Measurements from ENCODE around the gene IFNE. TPM values are rescaled to one million over a fixed set of nuclear protein-coding genes. Genes with fewer than 3 reads are reported as not detected.
A peak's percentile ranks its signal among the peaks of the same experiment; 100 is the strongest.
"Not testable (repeated sequence)": the region's sequence is repeated elsewhere in the genome, so short reads cannot be mapped to it uniquely, and the experiment has no call there.

IFNE gene
- total RNA-seq, 1 donor from 2014 or later: not detected

DNA sequence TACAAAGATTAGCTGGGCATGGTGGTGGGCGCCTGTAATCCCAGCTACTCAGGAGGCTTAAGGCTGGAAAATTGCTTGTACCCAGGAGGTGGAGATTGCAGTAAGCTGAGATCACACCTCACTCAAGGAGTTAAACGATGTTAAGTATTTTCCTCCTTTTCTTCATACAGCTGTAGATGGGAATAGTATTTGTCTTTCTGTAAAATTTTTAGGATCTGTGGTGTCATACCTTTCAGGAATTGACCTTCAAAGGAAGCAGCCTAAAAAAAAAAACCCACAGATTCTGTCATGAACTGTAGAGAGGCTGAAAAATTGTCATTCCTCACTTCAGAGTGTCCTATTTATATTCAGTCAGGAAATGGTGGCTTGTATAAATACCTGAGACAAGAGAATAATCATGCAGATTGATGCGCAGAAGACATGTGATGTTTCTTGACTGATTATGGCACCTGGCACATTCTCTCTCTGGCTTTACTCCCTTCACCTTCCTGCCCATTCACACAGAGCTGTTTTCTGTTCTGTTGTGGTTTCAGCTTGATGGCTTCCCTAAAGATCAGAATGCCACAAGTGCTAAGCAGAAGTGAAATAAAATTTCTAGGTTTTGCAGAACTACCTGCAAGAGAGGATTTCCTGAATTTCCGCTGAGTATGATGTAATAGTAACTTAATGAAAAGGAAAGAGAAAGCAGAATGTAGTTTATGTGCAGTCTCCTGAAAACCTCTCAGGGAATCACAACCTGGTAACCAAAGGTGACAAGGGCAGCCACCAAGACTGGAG is 38.1 kb downstream of the IFNE start:
- TF ChIP-seq, protein P1, sequence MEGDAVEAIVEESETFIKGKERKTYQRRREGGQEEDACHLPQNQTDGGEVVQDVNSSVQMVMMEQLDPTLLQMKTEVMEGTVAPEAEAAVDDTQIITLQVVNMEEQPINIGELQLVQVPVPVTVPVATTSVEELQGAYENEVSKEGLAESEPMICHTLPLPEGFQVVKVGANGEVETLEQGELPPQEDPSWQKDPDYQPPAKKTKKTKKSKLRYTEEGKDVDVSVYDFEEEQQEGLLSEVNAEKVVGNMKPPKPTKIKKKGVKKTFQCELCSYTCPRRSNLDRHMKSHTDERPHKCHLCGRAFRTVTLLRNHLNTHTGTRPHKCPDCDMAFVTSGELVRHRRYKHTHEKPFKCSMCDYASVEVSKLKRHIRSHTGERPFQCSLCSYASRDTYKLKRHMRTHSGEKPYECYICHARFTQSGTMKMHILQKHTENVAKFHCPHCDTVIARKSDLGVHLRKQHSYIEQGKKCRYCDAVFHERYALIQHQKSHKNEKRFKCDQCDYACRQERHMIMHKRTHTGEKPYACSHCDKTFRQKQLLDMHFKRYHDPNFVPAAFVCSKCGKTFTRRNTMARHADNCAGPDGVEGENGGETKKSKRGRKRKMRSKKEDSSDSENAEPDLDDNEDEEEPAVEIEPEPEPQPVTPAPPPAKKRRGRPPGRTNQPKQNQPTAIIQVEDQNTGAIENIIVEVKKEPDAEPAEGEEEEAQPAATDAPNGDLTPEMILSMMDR (IDR thresholded peaks at IDR 0.05): no peak
- no peaks in the 10 kb centered on the region for H3K9me3 Mint-ChIP-seq (ENCODE audit: unreplicated experiment)
- no peaks in the 10 kb centered on the region for H3K4me1 Mint-ChIP-seq (ENCODE audit: unreplicated experiment)

DNA sequence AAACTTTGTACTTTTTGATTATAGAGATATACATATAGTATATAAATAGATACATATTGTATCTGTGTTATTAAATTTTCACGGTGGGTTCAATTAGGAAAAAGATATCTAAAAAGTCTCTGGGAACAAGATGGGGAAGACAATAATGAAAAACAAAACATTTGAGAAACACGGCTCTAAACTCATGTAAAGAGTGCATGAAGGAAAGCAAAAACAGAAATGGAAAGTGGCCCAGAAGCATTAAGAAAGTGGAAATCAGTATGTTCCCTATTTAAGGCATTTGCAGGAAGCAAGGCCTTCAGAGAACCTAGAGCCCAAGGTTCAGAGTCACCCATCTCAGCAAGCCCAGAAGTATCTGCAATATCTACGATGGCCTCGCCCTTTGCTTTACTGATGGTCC is 42.0 kb downstream of the IFNE start, which contains the start of gene IFNA1:
Gene IFNA1 (plus strand): TSS at position 301 of the 400 bp plus-strand sequence. CDS start 69 bp downstream, at position 370.
- Mint-ChIP-seq H3K27me3 (ENCODE audit: unreplicated experiment) (peaks cover 49% of the 10 kb centered on the region), H3K9me3 (ENCODE audit: unreplicated experiment) (no peaks in the 10 kb centered on the region), H3K27ac (ENCODE audit: unreplicated experiment) (no peak within 1 kb of the TSS), H3K4me3 (ENCODE audit: unreplicated experiment) (no peak within 1 kb of the TSS), H3K36me3 (ENCODE audit: unreplicated experiment) (no peaks in the 10 kb centered on the region), H3K4me1 (ENCODE audit: unreplicated experiment) (no peaks in the 10 kb centered on the region)
- TF ChIP-seq, protein P1 (IDR thresholded peaks at IDR 0.05): no peak
- DNase-seq (ENCODE audit: extremely low spot score, unreplicated experiment): no peak

More for the DNA sequence above, 38.1 kb downstream of the IFNE start:
- Mint-ChIP-seq H3K36me3 (ENCODE audit: unreplicated experiment) (no peaks in the 10 kb centered on the region), H3K4me3 (ENCODE audit: unreplicated experiment) (no peak overlapping the region), H3K27me3 (ENCODE audit: unreplicated experiment) (peaks cover 26% of the 10 kb centered on the region), H3K27ac (ENCODE audit: unreplicated experiment) (no peak overlapping the region)
- DNase-seq (ENCODE audit: extremely low spot score, unreplicated experiment): no peak

DNA sequence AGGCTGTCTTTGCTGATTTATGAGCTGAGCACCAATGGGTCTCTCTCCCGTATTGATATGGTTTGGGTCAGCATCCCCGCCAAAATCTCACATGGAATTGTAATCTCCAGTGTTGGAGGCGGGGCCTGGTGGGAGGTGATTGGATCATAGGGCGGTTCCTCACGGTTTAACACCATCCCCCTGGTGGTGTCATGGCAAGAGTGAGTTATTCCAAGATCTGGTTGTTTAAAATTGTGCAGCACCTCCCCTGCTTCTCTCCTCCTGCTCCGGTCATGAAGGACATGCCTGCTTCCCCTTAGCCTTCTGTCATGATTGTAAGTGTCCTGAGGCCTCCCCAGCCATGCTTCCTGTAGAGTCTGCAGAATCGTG is 47.1 kb downstream of the IFNE start:
- not testable (repeated sequence) for H3K4me1 Mint-ChIP-seq (ENCODE audit: unreplicated experiment); H3K27ac Mint-ChIP-seq (ENCODE audit: unreplicated experiment); H3K4me3 Mint-ChIP-seq (ENCODE audit: unreplicated experiment); H3K36me3 Mint-ChIP-seq (ENCODE audit: unreplicated experiment); DNase-seq (ENCODE audit: extremely low spot score, unreplicated experiment); H3K9me3 Mint-ChIP-seq (ENCODE audit: unreplicated experiment)
- H3K27me3 Mint-ChIP-seq (ENCODE audit: unreplicated experiment): peaks cover 59% of the 10 kb centered on the region

DNA sequence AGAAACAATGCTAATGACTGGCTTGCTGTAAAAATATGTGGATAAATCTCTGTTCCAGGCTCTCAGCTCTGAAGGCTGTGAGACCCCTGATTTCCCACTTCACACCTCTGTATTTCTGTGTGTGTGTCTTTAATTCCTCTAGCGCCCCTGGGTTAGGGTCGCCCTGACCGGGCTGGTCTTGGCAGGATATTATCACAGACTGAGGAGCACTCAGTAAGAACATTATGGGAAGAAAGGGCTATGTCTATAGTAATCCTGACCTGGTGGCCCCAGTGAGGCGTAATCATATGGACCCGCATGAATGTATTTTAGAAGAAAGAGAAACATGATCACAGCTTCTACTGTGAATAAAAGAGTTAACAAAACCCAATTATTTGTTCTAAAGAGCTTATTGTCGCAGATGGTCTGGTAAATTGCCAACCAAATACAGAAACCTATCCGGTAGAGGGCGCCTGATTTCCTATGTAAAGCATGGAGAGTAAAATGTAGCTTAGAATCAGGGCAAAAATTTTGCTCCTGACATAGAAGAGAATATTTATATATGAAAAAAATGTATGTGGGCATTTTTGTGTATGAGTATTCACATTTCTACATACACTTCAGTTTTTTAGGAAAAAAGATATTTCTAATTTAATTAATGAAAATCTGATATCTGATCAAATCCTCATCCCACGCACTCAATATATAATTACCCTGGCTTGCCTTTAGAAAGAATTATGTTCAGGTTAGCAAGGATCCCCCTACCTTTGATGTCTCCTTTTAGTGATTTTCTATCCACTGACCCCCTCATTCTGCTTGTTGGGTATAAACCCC is 47.7 kb downstream of the IFNE start:
- Mint-ChIP-seq H3K4me1 (ENCODE audit: unreplicated experiment) (no peaks in the 10 kb centered on the region), H3K9me3 (ENCODE audit: unreplicated experiment) (no peaks in the 10 kb centered on the region), H3K27me3 (ENCODE audit: unreplicated experiment) (peaks cover 65% of the 10 kb centered on the region), H3K36me3 (ENCODE audit: unreplicated experiment) (no peaks in the 10 kb centered on the region), H3K27ac (ENCODE audit: unreplicated experiment) (no peak overlapping the region), H3K4me3 (ENCODE audit: unreplicated experiment) (no peak overlapping the region)
- DNase-seq (ENCODE audit: extremely low spot score, unreplicated experiment): no peak
- TF ChIP-seq, protein P1 (IDR thresholded peaks at IDR 0.05): peak; percentile 61

DNA sequence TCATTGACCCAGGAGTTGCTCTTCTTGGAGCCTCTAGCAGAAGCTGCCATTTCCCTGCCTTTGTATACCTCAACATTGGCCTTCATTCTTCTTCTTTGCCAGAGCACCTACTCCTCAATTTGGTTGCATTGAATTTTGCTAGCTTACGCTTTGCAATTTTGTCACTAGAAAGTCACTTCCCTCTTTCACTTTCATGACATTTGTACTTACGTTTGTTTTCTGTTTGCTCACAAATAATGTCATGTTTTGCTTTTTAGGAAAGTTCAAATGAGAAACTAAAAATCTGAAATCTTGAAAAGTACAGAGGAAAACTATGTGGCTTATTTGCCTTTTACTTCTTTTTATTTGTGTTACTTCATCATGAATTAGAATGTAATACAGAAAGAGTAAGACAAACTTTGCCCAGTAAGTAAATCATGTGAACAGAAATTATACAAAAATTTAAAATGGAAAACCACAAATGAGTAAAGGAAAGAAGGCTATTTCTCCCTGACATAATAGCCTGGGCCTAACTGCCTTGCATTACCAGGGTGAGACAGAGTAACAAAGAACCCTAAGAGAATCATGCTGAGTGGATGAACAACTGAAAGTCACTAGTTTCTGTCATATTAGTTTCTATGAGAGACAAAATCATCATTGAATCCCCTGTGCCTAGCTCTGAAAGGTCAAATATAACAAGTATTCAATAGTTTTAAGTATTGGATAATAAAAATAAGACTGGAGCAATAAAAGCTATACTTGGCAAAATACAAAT is 49.3 kb downstream of the IFNE start:
- no peak overlapping the region for H3K27ac Mint-ChIP-seq (ENCODE audit: unreplicated experiment)
- no peak overlapping the region for H3K4me3 Mint-ChIP-seq (ENCODE audit: unreplicated experiment)
- TF ChIP-seq, protein P1 (IDR thresholded peaks at IDR 0.05): no peak
- H3K36me3 Mint-ChIP-seq (ENCODE audit: unreplicated experiment): no peaks in the 10 kb centered on the region
- H3K4me1 Mint-ChIP-seq (ENCODE audit: unreplicated experiment): no peaks in the 10 kb centered on the region
- DNase-seq (ENCODE audit: extremely low spot score, unreplicated experiment): no peak
- H3K9me3 Mint-ChIP-seq (ENCODE audit: unreplicated experiment): no peaks in the 10 kb centered on the region
- peaks cover 76% of the 10 kb centered on the region for H3K27me3 Mint-ChIP-seq (ENCODE audit: unreplicated experiment)

Small RNA genes within 50 kb of the gene (microRNA-seq; reads per million reads assigned to microRNA genes)
- gene MIR31 (ENCODE audit: unreplicated experiment): 1,117 reads per million, percentile 78 among the genes with 10 or more reads in this experiment

Other genes starting within 250 kb of the IFNE start
- gene IFNA14, start 242.3 kb downstream of the IFNE start, total RNA-seq: not detected in 2 replicates
- gene IFNA5, start 177.0 kb downstream of the IFNE start, total RNA-seq: not detected in 2 replicates
- gene KLHL9, start 146.9 kb downstream of the IFNE start, total RNA-seq: 33.6 and 35.2 TPM in 2 replicates
- gene IFNA6, start 131.4 kb downstream of the IFNE start, total RNA-seq: not detected in 2 replicates
- not detected in 2 replicates for gene IFNA13, start 114.3 kb downstream of the IFNE start, total RNA-seq
- gene IFNA2, start 96.9 kb downstream of the IFNE start, total RNA-seq: not detected in 2 replicates
- gene IFNA8, start 73.2 kb downstream of the IFNE start, total RNA-seq: not detected in 2 replicates
- not detected in 2 replicates for gene IFNA1, start 41.9 kb downstream of the IFNE start, total RNA-seq